Endothelial cell (in vitro differentiated cells): Measurements from ENCODE around the gene FEZF2. TPM values are rescaled to one million over a fixed set of nuclear protein-coding genes. Genes with fewer than 3 reads are reported as not detected.

Source experiments
- DNase-seq: peaks from one replicate; pipeline ENCODE4 v3.0.0; 2021; ENCODE audit warnings: low spot score
- H3K27ac Mint-ChIP-seq: one replicate; pipeline ENCODE4 v1.8.0; 2021; ENCODE audit warnings: mixed read lengths, inconsistent platforms; ENCODE audit not compliant: unreplicated experiment
- H3K27me3 Mint-ChIP-seq: one replicate; pipeline ENCODE4 v1.8.0; 2021; ENCODE audit warnings: mild to moderate bottlenecking, moderate library complexity, mixed read lengths, inconsistent platforms; ENCODE audit not compliant: unreplicated experiment
- H3K36me3 Mint-ChIP-seq: one replicate; pipeline ENCODE4 v1.8.0; 2021; ENCODE audit warnings: mild to moderate bottlenecking, low read depth, mixed read lengths, inconsistent platforms; ENCODE audit not compliant: unreplicated experiment
- H3K4me1 Mint-ChIP-seq: one replicate; pipeline ENCODE4 v1.8.0; 2021; ENCODE audit warnings: mild to moderate bottlenecking, mixed read lengths, inconsistent platforms; ENCODE audit not compliant: unreplicated experiment
- H3K4me3 Mint-ChIP-seq: one replicate; pipeline ENCODE4 v1.8.0; 2021; ENCODE audit warnings: mild to moderate bottlenecking, mixed read lengths, inconsistent platforms; ENCODE audit not compliant: unreplicated experiment
- H3K9me3 Mint-ChIP-seq: one replicate; pipeline ENCODE4 v1.8.0; 2021; ENCODE audit warnings: mixed read lengths, inconsistent platforms; ENCODE audit not compliant: unreplicated experiment
- total RNA-seq: library from RNA; stranded (reverse); fragmentation: NEBNext Ultra II Directional; extraction: Animal tissue kit (Norgen Biotek cat#: 25700); gene quantifications from one replicate; pipeline ENCODE4 v1.2.1, GENCODE V29; 2021; ENCODE audit not compliant: unreplicated experiment
- TF ChIP-seq, protein P1 (sequence below): fragments of 200-600 bp; sonication (generic); IDR thresholded peaks from one replicate; pipeline ENCODE4 v1.5.0; 2021; ENCODE audit warnings: antibody characterized with exemption; ENCODE audit not compliant: unreplicated experiment

The FEZF2 gene
- total RNA-seq, 1 donor from 2014 or later, result not detected

GRCh38 chr3:62413687-62414086, 40.3 kb upstream of the FEZF2 start:
- no peak for DNase-seq
- peaks cover 3% of the 10 kb centered on the region for H3K27me3 Mint-ChIP-seq
- H3K36me3 Mint-ChIP-seq, result no peaks in the 10 kb centered on the region
- H3K4me3 Mint-ChIP-seq, result no peak overlapping the region
- H3K4me1 Mint-ChIP-seq, result peaks cover 8% of the 10 kb centered on the region
- H3K9me3 Mint-ChIP-seq, result no peaks in the 10 kb centered on the region
- no peak overlapping the region for H3K27ac Mint-ChIP-seq
- TF ChIP-seq, protein P1, sequence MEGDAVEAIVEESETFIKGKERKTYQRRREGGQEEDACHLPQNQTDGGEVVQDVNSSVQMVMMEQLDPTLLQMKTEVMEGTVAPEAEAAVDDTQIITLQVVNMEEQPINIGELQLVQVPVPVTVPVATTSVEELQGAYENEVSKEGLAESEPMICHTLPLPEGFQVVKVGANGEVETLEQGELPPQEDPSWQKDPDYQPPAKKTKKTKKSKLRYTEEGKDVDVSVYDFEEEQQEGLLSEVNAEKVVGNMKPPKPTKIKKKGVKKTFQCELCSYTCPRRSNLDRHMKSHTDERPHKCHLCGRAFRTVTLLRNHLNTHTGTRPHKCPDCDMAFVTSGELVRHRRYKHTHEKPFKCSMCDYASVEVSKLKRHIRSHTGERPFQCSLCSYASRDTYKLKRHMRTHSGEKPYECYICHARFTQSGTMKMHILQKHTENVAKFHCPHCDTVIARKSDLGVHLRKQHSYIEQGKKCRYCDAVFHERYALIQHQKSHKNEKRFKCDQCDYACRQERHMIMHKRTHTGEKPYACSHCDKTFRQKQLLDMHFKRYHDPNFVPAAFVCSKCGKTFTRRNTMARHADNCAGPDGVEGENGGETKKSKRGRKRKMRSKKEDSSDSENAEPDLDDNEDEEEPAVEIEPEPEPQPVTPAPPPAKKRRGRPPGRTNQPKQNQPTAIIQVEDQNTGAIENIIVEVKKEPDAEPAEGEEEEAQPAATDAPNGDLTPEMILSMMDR, result no peak

- Mint-ChIP-seq H3K4me1 (no peaks in the 10 kb centered on the region), H3K27me3 (no peaks in the 10 kb centered on the region), H3K27ac (no peak overlapping the region), H3K9me3 (no peaks in the 10 kb centered on the region), H3K4me3 (no peak overlapping the region), H3K36me3 (no peaks in the 10 kb centered on the region)
- DNase-seq, result no peak
- TF ChIP-seq, protein P1, result no peak
Measured at GRCh38 chr3:62406945-62407344, 33.6 kb upstream of the FEZF2 start.

- DNase-seq, result no peak
- H3K36me3 Mint-ChIP-seq, result no peaks in the 10 kb centered on the region
- no peak overlapping the region for H3K4me3 Mint-ChIP-seq
- TF ChIP-seq, protein P1, result no peak
- H3K9me3 Mint-ChIP-seq, result no peaks in the 10 kb centered on the region
- H3K27me3 Mint-ChIP-seq, result no peaks in the 10 kb centered on the region
- no peaks in the 10 kb centered on the region for H3K4me1 Mint-ChIP-seq
- H3K27ac Mint-ChIP-seq, result no peak overlapping the region
Measured at GRCh38 chr3:62405566-62405965, 32.2 kb upstream of the FEZF2 start.

- H3K27me3 Mint-ChIP-seq, result no peaks in the 10 kb centered on the region
- no peak overlapping the region for H3K27ac Mint-ChIP-seq
- no peaks in the 10 kb centered on the region for H3K4me1 Mint-ChIP-seq
- DNase-seq, result no peak
- no peak overlapping the region for H3K4me3 Mint-ChIP-seq
- TF ChIP-seq, protein P1, result no peak
- H3K36me3 Mint-ChIP-seq, result no peaks in the 10 kb centered on the region
- no peaks in the 10 kb centered on the region for H3K9me3 Mint-ChIP-seq
Measured at GRCh38 chr3:62405135-62405534, 31.8 kb upstream of the FEZF2 start.

GRCh38 chr3:62404321-62404720, 31.0 kb upstream of the FEZF2 start:
- Mint-ChIP-seq H3K4me3 (no peak overlapping the region), H3K27ac (no peak overlapping the region), H3K36me3 (no peaks in the 10 kb centered on the region), H3K4me1 (no peaks in the 10 kb centered on the region), H3K27me3 (no peaks in the 10 kb centered on the region), H3K9me3 (no peaks in the 10 kb centered on the region)
- TF ChIP-seq, protein P1, result no peak
- no peak for DNase-seq
